Stimulated activated CD8-positive, alpha-beta memory T cell treated with anti-CD3 and anti-CD28 coated beads, Interleukin-12 subunit alpha, Interleukin-12 subunit beta, amount 100 ng/mL, for 4 hours (primary cell): ENCODE measurements around the gene POLH.
A peak's percentile ranks its signal among the peaks of the same experiment; 100 is the strongest.
"Not testable (repeated sequence)": the region's sequence is repeated elsewhere in the genome, so short reads cannot be mapped to it uniquely, and the experiment has no call there.

ENCODE experiments used
- DNase-seq: peaks from one replicate; pipeline ENCODE4 v3.0.0-alpha.2; 2020; ENCODE audit warnings: low read depth

POLH gene

GRCh38 chr6:43575772-43576551, at the start of gene POLH, which contains the start of gene XPO5:
Gene POLH (plus strand): TSS chr6:43576185. CDS start chr6:43582320, 6,135 bp downstream.
Gene XPO5 (minus strand): TSS chr6:43576038. CDS start chr6:43575864, 174 bp downstream.
- DNase-seq, result peak; percentile 87

DNA sequence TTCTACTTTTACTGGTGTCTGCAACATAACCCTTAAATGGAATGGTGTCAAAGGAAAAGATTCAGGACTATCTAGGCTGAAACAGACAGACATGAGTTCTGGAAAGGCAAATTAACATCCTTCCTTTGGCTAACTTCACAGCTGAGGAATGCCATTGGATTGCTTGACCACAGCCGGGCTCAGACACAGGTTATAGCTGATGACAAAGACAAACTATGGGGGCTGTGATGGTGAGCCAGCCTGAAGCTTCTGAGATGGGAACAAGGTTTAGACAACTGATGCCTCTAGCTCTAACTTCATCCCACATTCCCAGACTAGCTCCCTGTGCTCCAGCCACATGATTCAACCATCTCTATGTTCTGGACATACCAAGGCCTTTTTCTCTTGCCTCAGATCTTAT, 43.8 kb upstream of the POLH start:
- DNase-seq, result no peak

GRCh38 chr6:43538986-43539385, 37.0 kb upstream of the POLH start:
- not testable (repeated sequence) for DNase-seq

DNA sequence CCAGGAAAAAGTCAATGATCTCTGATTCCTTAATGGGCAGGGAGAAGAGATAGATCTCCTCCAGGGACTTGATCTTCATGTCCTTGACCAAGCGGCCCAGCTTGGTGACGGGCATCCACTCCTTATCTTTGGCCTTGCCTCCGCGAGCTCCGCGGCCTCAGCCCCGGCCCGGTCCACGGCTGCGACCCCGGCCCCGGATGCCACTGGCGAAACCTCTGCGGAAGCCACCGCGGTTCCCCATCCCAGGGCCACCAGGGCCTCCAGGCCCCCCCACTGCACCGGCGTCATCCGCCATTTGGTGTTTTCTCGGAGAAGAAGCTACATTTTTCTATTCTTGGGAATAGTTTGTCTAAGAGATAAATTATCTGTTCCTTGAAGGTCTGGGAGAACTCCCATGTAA, 36.6 kb upstream of the POLH start:
- not testable (repeated sequence) for DNase-seq

- DNase-seq, result no peak
Observed at GRCh38 chr6:43540507-43540906, 35.5 kb upstream of the POLH start.

- DNase-seq, result no peak
Observed at GRCh38 chr6:43541774-43542471, 34.1 kb upstream of the POLH start.

- DNase-seq, result no peak
Observed at GRCh38 chr6:43544461-43544860, 31.5 kb upstream of the POLH start.

- no peak for DNase-seq
Observed at GRCh38 chr6:43547222-43547621, 28.8 kb upstream of the POLH start.

DNA sequence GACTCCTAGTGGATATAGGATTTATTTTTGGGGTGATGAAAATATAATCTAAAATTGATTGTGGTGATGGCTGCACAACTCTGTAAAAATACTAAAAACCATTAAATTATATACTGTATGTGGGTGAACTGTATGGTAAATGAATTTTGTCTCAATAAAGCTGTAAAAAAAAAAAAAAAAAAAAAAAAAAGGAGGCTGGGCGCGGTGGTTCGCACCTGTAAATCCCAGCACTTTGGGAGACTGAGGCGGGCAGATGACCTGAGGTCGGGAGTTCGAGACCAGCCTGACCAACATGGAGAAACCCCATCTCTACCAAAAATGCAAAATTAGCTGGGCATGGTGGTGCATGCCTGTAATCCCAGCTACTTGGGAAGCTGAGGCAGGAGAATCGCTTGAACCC, 18.4 kb upstream of the POLH start:
- not testable (repeated sequence) for DNase-seq

- DNase-seq, result no peak
Observed at GRCh38 chr6:43559328-43559727, 16.7 kb upstream of the POLH start.

DNA sequence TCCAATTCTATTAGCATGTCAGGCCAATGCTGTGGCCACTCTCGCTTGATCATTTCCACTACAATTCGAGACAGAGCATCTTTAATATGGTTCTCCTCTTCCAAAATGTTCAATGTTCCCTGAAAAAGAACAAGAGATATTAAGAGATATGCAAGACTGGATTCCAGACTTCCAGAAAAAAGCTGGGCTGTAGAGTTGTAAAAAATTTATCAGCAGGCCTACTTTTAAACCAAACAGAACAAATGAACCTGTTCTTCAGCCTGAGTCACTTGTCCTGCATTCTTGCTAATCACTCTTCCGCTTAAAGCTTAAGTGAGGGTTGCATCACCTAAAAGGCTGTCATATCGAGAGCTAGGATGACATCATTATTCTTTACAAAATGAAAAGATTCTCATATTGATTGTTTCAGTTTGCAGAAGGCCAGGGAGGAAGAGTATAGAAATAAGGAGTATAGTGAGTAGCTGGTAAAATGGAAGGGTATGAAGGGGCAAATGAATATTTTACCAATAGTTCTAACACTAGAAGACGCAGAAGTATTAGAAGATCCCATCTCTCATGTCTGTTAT, 5.0 kb upstream of the POLH start:
- DNase-seq, result no peak

GRCh38 chr6:43572015-43572414, 4.0 kb upstream of the POLH start:
- DNase-seq, result no peak

DNA sequence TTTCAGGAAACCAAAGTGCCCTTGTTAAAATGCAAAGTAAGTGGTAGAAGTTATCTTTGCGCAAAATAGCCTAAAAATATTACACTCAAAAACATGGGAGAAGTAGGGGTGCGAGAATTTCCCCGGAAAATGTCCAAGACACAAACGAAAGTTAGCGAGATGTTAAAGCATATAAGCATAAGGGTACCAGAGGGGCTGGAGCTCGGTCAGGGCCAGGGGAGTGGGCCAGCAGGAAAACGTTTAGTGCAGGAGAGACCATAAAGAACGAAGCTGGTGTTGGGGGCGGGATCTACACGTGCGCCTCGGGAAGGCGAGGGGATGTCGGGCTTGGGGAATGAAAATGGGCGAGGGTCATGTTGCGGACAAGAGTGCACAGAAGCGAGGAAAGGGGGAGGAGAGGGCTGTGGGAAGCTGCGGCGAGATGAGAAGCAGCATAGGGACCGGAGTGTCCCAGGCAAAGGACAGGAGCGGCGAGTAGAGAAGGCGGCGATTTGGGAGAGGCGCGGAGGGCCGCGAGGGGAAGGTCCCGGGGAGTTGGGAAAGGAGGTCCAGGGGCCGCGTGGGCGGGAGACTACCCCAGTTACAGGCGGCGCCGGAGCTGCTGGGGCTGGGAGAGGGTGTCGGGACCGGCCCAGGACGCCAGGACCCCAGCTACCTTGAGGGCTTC, 747 bp upstream of the POLH start:
- DNase-seq, result no peak

GRCh38 chr6:43578748-43579147, 2.8 kb downstream of the POLH start:
- no peak for DNase-seq

- no peak for DNase-seq
Observed at GRCh38 chr6:43579171-43579570, 3.2 kb downstream of the POLH start.

DNA sequence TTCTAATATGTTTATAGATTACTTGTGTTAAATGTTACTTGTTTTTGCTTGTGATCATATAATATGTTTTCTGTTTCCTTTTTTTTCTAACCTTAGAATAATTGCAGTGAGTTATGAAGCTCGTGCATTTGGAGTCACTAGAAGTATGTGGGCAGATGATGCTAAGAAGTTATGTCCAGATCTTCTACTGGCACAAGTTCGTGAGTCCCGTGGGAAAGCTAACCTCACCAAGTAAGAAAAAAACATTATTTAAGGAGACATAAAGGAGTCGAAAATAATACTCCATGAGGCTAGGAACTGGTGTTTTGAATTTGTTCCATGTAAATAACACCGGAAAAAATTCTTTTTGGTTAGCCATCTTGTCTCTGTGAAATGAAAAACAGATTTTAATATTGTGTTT, 6.9 kb downstream of the POLH start:
- DNase-seq, result no peak

DNA sequence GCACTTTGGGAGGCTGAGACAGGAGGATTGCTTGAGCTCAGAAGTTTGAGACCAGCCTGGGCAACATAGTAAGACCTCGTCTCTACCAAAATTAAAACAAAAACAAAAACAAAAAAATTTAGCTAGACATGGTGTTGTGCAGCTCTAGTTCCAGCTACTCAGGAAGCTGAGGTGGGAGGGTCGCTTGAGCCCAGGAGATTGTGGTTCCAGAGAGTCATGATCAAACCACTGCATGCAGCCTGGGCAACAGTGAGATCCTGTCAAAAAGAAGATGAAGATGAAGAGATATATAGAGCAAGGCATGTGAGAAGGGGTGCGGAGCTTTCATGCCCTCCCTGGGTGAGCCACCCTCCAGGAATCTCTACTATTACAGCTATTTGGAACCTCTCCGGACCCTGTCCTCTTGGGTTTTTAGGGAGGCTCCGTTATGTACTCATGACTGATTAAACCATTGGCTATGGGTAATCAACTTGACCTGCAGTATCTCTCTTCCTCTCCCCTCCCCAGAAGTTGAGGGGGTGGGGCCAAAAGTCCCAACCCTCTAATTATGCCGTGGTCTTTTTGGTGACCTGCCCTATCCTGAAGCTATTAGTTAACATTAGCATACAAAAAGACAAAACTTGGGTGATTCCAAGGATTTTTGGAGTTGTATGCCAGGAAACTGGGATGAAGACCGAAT, 9.0 kb downstream of the POLH start:
- no peak for DNase-seq

DNA sequence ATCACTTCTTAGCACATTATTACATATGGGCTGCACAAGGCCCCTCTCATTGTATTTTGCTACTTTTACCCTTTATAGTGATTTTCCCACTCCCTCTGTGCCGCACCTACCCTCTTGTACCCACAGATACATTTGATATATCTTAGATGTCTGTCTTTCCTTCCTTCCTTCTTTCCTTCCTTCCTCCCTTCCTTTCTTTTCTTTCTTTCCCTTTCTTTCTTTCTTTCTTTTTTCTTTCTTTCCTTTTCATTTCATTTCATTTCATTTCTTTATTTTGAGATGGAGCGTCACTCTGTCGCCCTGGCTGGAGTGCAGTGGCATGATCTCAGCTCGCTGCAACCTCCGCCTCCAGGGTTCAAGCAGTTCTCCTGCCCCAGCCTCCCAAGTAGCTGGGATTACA, 12.2 kb downstream of the POLH start:
- DNase-seq, result no peak

GRCh38 chr6:43589564-43589963, 13.6 kb downstream of the POLH start:
- not testable (repeated sequence) for DNase-seq

- no peak for DNase-seq
Observed at GRCh38 chr6:43593938-43594337, 18.0 kb downstream of the POLH start.

- DNase-seq, result no peak
Observed at GRCh38 chr6:43600595-43600994, 24.6 kb downstream of the POLH start.

DNA sequence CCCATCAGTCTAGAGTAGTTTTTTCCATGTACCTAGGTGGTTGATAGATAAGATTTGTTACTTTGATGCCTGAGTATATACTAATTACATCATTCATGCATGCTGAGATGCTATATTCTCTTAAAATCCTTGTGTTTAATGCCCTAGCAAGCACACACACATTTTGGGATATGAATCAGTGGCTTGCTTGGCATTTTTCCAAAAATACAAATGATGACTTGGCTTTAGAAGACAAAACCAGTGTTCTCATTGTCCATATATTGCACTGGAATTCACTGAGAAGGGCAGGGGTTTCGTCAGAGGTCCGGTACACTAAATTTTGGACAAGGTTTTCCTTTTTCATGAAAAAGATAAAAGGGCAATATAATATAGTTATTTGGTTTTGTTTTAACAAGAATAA, 28.2 kb downstream of the POLH start:
- DNase-seq, result no peak
